GM18526 (cell line): Measurements from ENCODE around the gene CSNK2A2.

Experiments used
- POLR2A ChIP-seq: IDR thresholded peaks from 3 replicates; pipeline ENCODE4 v1.6.1; 2011; ENCODE audit not compliant: insufficient read length; ENCODE audit errors: extremely low read depth

Gene CSNK2A2

GRCh38 chr16:58211846-58212245 lies 13.9 kb upstream of the CSNK2A2 start:
- TF ChIP-seq POLR2A: no peak

GRCh38 chr16:58211245-58211644 lies 13.3 kb upstream of the CSNK2A2 start:
- no peak for TF ChIP-seq POLR2A

GRCh38 chr16:58205276-58206036 lies 7.5 kb upstream of the CSNK2A2 start:
- no peak for TF ChIP-seq POLR2A

- TF ChIP-seq POLR2A: no peak
Measured at GRCh38 chr16:58201163-58201562, 3.3 kb upstream of the CSNK2A2 start.

GRCh38 chr16:58200004-58200797 lies 2.3 kb upstream of the CSNK2A2 start:
- TF ChIP-seq POLR2A: no peak

- no peak for TF ChIP-seq POLR2A
Measured at GRCh38 chr16:58198803-58199411, 1.0 kb upstream of the CSNK2A2 start.

- no peak for TF ChIP-seq POLR2A
Measured at GRCh38 chr16:58197314-58198012, 443 bp downstream of the CSNK2A2 start.

GRCh38 chr16:58196898-58197313 lies 1.0 kb downstream of the CSNK2A2 start:
- no peak for TF ChIP-seq POLR2A

GRCh38 chr16:58195771-58196170 lies 2.1 kb downstream of the CSNK2A2 start:
- TF ChIP-seq POLR2A: no peak

GRCh38 chr16:58195344-58195743 lies 2.6 kb downstream of the CSNK2A2 start:
- no peak for TF ChIP-seq POLR2A

GRCh38 chr16:58194790-58195189 lies 3.1 kb downstream of the CSNK2A2 start:
- no peak for TF ChIP-seq POLR2A

GRCh38 chr16:58187665-58188421 lies 10.1 kb downstream of the CSNK2A2 start:
- TF ChIP-seq POLR2A: no peak

GRCh38 chr16:58187092-58187491 lies 10.8 kb downstream of the CSNK2A2 start:
- no peak for TF ChIP-seq POLR2A

- no peak for TF ChIP-seq POLR2A
Measured at GRCh38 chr16:58186176-58186944, 11.5 kb downstream of the CSNK2A2 start.
